ENCODE results near the gene ST6GALNAC3. TPM values are rescaled to one million over a fixed set of nuclear protein-coding genes. Genes with fewer than 3 reads are reported as not detected.

The ST6GALNAC3 gene
- total and polyA plus RNA-seq, 4 donors, result 0.50 to 20.2 (median 5.9) TPM

- ATAC-seq (ENCODE audit: low FRiP score) (no peak), DNase-seq (no peak)
- 86 to 89% methylated on average over 4 of the region's 4 CpGs for WGBS, 2 donors
- Histone ChIP-seq H3K27ac (ENCODE audit: low read depth in 1 of 2, low read length in 2 of 2) (no peak overlapping the region), H3K4me1 (ENCODE audit: control insufficient read depth in 1 of 2, insufficient read depth in 2 of 2, low read length in 2 of 2) (no peaks in the 10 kb centered on the region), H3K27me3 (ENCODE audit: control insufficient read depth in 1 of 2, insufficient read depth in 2 of 2, low read length in 1 of 2) (no peaks in the 10 kb centered on the region), H3K9me3 (ENCODE audit: control insufficient read depth, low read length) (peaks cover 1% of the 10 kb centered on the region), H3K36me3 (ENCODE audit: control insufficient read depth in 1 of 2, insufficient read depth in 2 of 2, low read length in 1 of 2) (no peaks in the 10 kb centered on the region), H3K4me3 (ENCODE audit: low read length in 2 of 2) (no peak overlapping the region)
- intact Hi-C loops (cut with DNase I), result no loop called here
These were observed 219.3 kb downstream of the ST6GALNAC3 start for GRCh38 chr1:76293831-76294230.

- ATAC-seq (ENCODE audit: low FRiP score) (no peak), DNase-seq (no peak)
- no peak overlapping the region for H3K4me3 ChIP-seq (ENCODE audit: low read length in 2 of 2)
- intact Hi-C loops (cut with DNase I), result no loop called here
- H3K27me3 ChIP-seq (ENCODE audit: control insufficient read depth in 1 of 2, insufficient read depth in 2 of 2, low read length in 1 of 2), result no peaks in the 10 kb centered on the region
- peaks cover 1% of the 10 kb centered on the region for H3K9me3 ChIP-seq (ENCODE audit: control insufficient read depth, low read length)
- no peak overlapping the region for H3K27ac ChIP-seq (ENCODE audit: low read depth in 1 of 2, low read length in 2 of 2)
- H3K4me1 ChIP-seq (ENCODE audit: control insufficient read depth in 1 of 2, insufficient read depth in 2 of 2, low read length in 2 of 2), result no peaks in the 10 kb centered on the region
- 93 to 95% methylated on average over 5 of the region's 5 CpGs for WGBS, 2 donors
- no peaks in the 10 kb centered on the region for H3K36me3 ChIP-seq (ENCODE audit: control insufficient read depth in 1 of 2, insufficient read depth in 2 of 2, low read length in 1 of 2)
These were observed 220.1 kb downstream of the ST6GALNAC3 start for GRCh38 chr1:76294482-76295194.

GRCh38 chr1:76298399-76298798 is 223.9 kb downstream of the ST6GALNAC3 start:
- no peaks in the 10 kb centered on the region for H3K27me3 ChIP-seq (ENCODE audit: control insufficient read depth in 1 of 2, insufficient read depth in 2 of 2, low read length in 1 of 2)
- no peaks in the 10 kb centered on the region for H3K9me3 ChIP-seq (ENCODE audit: control insufficient read depth, low read length)
- no peak overlapping the region for H3K4me3 ChIP-seq (ENCODE audit: low read length in 2 of 2)
- no peaks in the 10 kb centered on the region for H3K4me1 ChIP-seq (ENCODE audit: control insufficient read depth in 1 of 2, insufficient read depth in 2 of 2, low read length in 2 of 2)
- 80 to 86% methylated on average over 4 of the region's 4 CpGs for WGBS, 2 donors
- intact Hi-C loops (cut with DNase I), result no loop called here
- no peaks in the 10 kb centered on the region for H3K36me3 ChIP-seq (ENCODE audit: control insufficient read depth in 1 of 2, insufficient read depth in 2 of 2, low read length in 1 of 2)
- no peak overlapping the region for H3K27ac ChIP-seq (ENCODE audit: low read depth in 1 of 2, low read length in 2 of 2)
- ATAC-seq (ENCODE audit: low FRiP score), result no peak
- no peak for DNase-seq

- DNase-seq (no peak), ATAC-seq (ENCODE audit: low FRiP score) (no peak)
- intact Hi-C loops (cut with DNase I), result no loop called here
- Histone ChIP-seq H3K27ac (ENCODE audit: low read depth in 1 of 2, low read length in 2 of 2) (no peak overlapping the region), H3K36me3 (ENCODE audit: control insufficient read depth in 1 of 2, insufficient read depth in 2 of 2, low read length in 1 of 2) (no peaks in the 10 kb centered on the region), H3K4me3 (ENCODE audit: low read length in 2 of 2) (no peak overlapping the region), H3K4me1 (ENCODE audit: control insufficient read depth in 1 of 2, insufficient read depth in 2 of 2, low read length in 2 of 2) (no peaks in the 10 kb centered on the region), H3K9me3 (ENCODE audit: control insufficient read depth, low read length) (no peaks in the 10 kb centered on the region), H3K27me3 (ENCODE audit: control insufficient read depth in 1 of 2, insufficient read depth in 2 of 2, low read length in 1 of 2) (no peaks in the 10 kb centered on the region)
- WGBS, 2 donors, result 97 to 99% methylated on average over 3 of the region's 3 CpGs
These were observed 224.5 kb downstream of the ST6GALNAC3 start for GRCh38 chr1:76299036-76299435.

- 88 to 93% methylated on average over 3 of the region's 3 CpGs for WGBS, 2 donors
- Histone ChIP-seq H3K36me3 (ENCODE audit: control insufficient read depth in 1 of 2, insufficient read depth in 2 of 2, low read length in 1 of 2) (no peaks in the 10 kb centered on the region), H3K27ac (ENCODE audit: low read depth in 1 of 2, low read length in 2 of 2) (no peak overlapping the region), H3K9me3 (ENCODE audit: control insufficient read depth, low read length) (no peaks in the 10 kb centered on the region), H3K4me3 (ENCODE audit: low read length in 2 of 2) (no peak overlapping the region), H3K27me3 (ENCODE audit: control insufficient read depth in 1 of 2, insufficient read depth in 2 of 2, low read length in 1 of 2) (no peaks in the 10 kb centered on the region), H3K4me1 (ENCODE audit: control insufficient read depth in 1 of 2, insufficient read depth in 2 of 2, low read length in 2 of 2) (no peaks in the 10 kb centered on the region)
- ATAC-seq (ENCODE audit: low FRiP score) (no peak), DNase-seq (no peak)
- intact Hi-C loops (cut with DNase I), result no loop called here
These were observed 226.0 kb downstream of the ST6GALNAC3 start for GRCh38 chr1:76300556-76300955.

- Histone ChIP-seq H3K36me3 (ENCODE audit: control insufficient read depth in 1 of 2, insufficient read depth in 2 of 2, low read length in 1 of 2) (no peaks in the 10 kb centered on the region), H3K4me3 (ENCODE audit: low read length in 2 of 2) (no peak overlapping the region), H3K9me3 (ENCODE audit: control insufficient read depth, low read length) (no peaks in the 10 kb centered on the region), H3K27ac (ENCODE audit: low read depth in 1 of 2, low read length in 2 of 2) (no peak overlapping the region), H3K27me3 (ENCODE audit: control insufficient read depth in 1 of 2, insufficient read depth in 2 of 2, low read length in 1 of 2) (no peaks in the 10 kb centered on the region), H3K4me1 (ENCODE audit: control insufficient read depth in 1 of 2, insufficient read depth in 2 of 2, low read length in 2 of 2) (no peaks in the 10 kb centered on the region)
- DNase-seq (no peak), ATAC-seq (ENCODE audit: low FRiP score) (no peak)
- 83 to 86% methylated on average over 5 of the region's 5 CpGs for WGBS, 2 donors
- intact Hi-C loops (cut with DNase I), result no loop called here
These were observed 228.3 kb downstream of the ST6GALNAC3 start for GRCh38 chr1:76302711-76303339.

- H3K36me3 ChIP-seq (ENCODE audit: control insufficient read depth in 1 of 2, insufficient read depth in 2 of 2, low read length in 1 of 2), result no peaks in the 10 kb centered on the region
- H3K9me3 ChIP-seq (ENCODE audit: control insufficient read depth, low read length), result no peaks in the 10 kb centered on the region
- H3K4me3 ChIP-seq (ENCODE audit: low read length in 2 of 2), result no peak overlapping the region
- no peak overlapping the region for H3K27ac ChIP-seq (ENCODE audit: low read depth in 1 of 2, low read length in 2 of 2)
- DNase-seq (no peak), ATAC-seq (ENCODE audit: low FRiP score) (no peak)
- WGBS, 2 donors, result 95 to 96% methylated on average over 3 of the region's 3 CpGs
- intact Hi-C loops (cut with DNase I), result no loop called here
- no peaks in the 10 kb centered on the region for H3K4me1 ChIP-seq (ENCODE audit: control insufficient read depth in 1 of 2, insufficient read depth in 2 of 2, low read length in 2 of 2)
- H3K27me3 ChIP-seq (ENCODE audit: control insufficient read depth in 1 of 2, insufficient read depth in 2 of 2, low read length in 1 of 2), result no peaks in the 10 kb centered on the region
These were observed 228.8 kb downstream of the ST6GALNAC3 start for GRCh38 chr1:76303340-76303717.

- H3K27me3 ChIP-seq (ENCODE audit: control insufficient read depth in 1 of 2, insufficient read depth in 2 of 2, low read length in 1 of 2), result no peaks in the 10 kb centered on the region
- intact Hi-C loops (cut with DNase I), result no loop called here
- ATAC-seq (ENCODE audit: low FRiP score) (no peak), DNase-seq (no peak)
- H3K4me3 ChIP-seq (ENCODE audit: low read length in 2 of 2), result no peak overlapping the region
- no peaks in the 10 kb centered on the region for H3K9me3 ChIP-seq (ENCODE audit: control insufficient read depth, low read length)
- WGBS, 2 donors, result 90 to 93% methylated on average over 1 of the region's 1 CpG
- no peak overlapping the region for H3K27ac ChIP-seq (ENCODE audit: low read depth in 1 of 2, low read length in 2 of 2)
- H3K36me3 ChIP-seq (ENCODE audit: control insufficient read depth in 1 of 2, insufficient read depth in 2 of 2, low read length in 1 of 2), result peaks cover 0 to 3% of the 10 kb centered on the region in 2 donors
- H3K4me1 ChIP-seq (ENCODE audit: control insufficient read depth in 1 of 2, insufficient read depth in 2 of 2, low read length in 2 of 2), result no peaks in the 10 kb centered on the region
These were observed 238.8 kb downstream of the ST6GALNAC3 start for GRCh38 chr1:76313304-76313703.

GRCh38 chr1:76314730-76315129 is 240.2 kb downstream of the ST6GALNAC3 start:
- 91 to 92% methylated on average over 2 of the region's 2 CpGs for WGBS, 2 donors

More at GRCh38 chr1:76314730-76315129, 240.2 kb downstream of the ST6GALNAC3 start:
- Histone ChIP-seq H3K4me1 (ENCODE audit: control insufficient read depth in 1 of 2, insufficient read depth in 2 of 2, low read length in 2 of 2) (no peaks in the 10 kb centered on the region), H3K9me3 (ENCODE audit: control insufficient read depth, low read length) (no peaks in the 10 kb centered on the region), H3K27ac (ENCODE audit: low read depth in 1 of 2, low read length in 2 of 2) (no peak overlapping the region), H3K4me3 (ENCODE audit: low read length in 2 of 2) (no peak overlapping the region), H3K27me3 (ENCODE audit: control insufficient read depth in 1 of 2, insufficient read depth in 2 of 2, low read length in 1 of 2) (no peaks in the 10 kb centered on the region), H3K36me3 (ENCODE audit: control insufficient read depth in 1 of 2, insufficient read depth in 2 of 2, low read length in 1 of 2) (peaks cover 0 to 3% of the 10 kb centered on the region in 2 donors)
- no peak for DNase-seq
- no peak for ATAC-seq (ENCODE audit: low FRiP score)
- intact Hi-C loops (cut with DNase I), result no loop called here

Measured in aorta (tissue), 5 donors.